ENCODE results near the gene HSF2BP.

Gene HSF2BP

GRCh38 chr21:43593078-43593477, 66.2 kb downstream of the HSF2BP start:
- ChIA-PET POLR2A (ENCODE audit: low non-redundant PET) (no interaction called here), CTCF (interaction anchor here (0.7 kb wide), 1 partner anchor 1291 kb away, joined by 3 read pairs; no protein-coding TSS in a partner anchor)
- no peak overlapping the region for H3K27ac ChIP-seq
- DNase-seq (ENCODE audit: low spot score): no peak
- TF ChIP-seq, protein P1, sequence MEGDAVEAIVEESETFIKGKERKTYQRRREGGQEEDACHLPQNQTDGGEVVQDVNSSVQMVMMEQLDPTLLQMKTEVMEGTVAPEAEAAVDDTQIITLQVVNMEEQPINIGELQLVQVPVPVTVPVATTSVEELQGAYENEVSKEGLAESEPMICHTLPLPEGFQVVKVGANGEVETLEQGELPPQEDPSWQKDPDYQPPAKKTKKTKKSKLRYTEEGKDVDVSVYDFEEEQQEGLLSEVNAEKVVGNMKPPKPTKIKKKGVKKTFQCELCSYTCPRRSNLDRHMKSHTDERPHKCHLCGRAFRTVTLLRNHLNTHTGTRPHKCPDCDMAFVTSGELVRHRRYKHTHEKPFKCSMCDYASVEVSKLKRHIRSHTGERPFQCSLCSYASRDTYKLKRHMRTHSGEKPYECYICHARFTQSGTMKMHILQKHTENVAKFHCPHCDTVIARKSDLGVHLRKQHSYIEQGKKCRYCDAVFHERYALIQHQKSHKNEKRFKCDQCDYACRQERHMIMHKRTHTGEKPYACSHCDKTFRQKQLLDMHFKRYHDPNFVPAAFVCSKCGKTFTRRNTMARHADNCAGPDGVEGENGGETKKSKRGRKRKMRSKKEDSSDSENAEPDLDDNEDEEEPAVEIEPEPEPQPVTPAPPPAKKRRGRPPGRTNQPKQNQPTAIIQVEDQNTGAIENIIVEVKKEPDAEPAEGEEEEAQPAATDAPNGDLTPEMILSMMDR (conservative IDR thresholded peaks at IDR 0.05; ENCODE audit: low read depth): no peak

- H3K27ac ChIP-seq: no peak overlapping the region
- no peak for DNase-seq (ENCODE audit: low spot score)
- POLR2A ChIA-PET (ENCODE audit: low non-redundant PET): no interaction called here
- CTCF ChIA-PET: no interaction called here
- TF ChIP-seq, protein P1 (conservative IDR thresholded peaks at IDR 0.05; ENCODE audit: low read depth): no peak
Observed at GRCh38 chr21:43591571-43591970, 67.7 kb downstream of the HSF2BP start.

GRCh38 chr21:43590194-43590593, 69.1 kb downstream of the HSF2BP start:
- CTCF ChIA-PET: no interaction called here
- TF ChIP-seq, protein P1 (conservative IDR thresholded peaks at IDR 0.05; ENCODE audit: low read depth): no peak
- no peak for DNase-seq (ENCODE audit: low spot score)
- no peak overlapping the region for H3K27ac ChIP-seq
- POLR2A ChIA-PET (ENCODE audit: low non-redundant PET): no interaction called here

DNA sequence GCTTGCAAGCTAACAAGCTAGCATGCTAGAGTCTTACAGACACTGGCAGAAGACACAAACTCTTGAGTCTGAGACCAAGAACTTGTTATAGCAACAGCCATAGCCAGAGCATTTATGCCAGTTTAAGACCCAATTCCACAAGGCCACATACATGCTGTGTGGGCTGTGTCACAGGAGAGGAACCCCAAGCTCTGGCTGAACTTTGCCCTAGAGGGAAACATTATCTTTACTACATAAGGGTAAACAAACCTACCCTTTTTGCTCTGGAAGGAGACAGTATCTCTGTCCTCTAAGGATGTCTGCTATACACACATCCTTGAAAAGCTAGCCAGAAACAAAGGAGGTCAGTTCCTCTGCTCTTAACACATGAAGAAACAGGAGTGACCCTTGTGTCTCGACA, 70.3 kb downstream of the HSF2BP start:
- DNase-seq (ENCODE audit: low spot score): no peak
- CTCF ChIA-PET: no interaction called here
- TF ChIP-seq, protein P1 (conservative IDR thresholded peaks at IDR 0.05; ENCODE audit: low read depth): no peak
- POLR2A ChIA-PET (ENCODE audit: low non-redundant PET): no interaction called here
- H3K27ac ChIP-seq: no peak overlapping the region

GRCh38 chr21:43585924-43586413, 73.3 kb downstream of the HSF2BP start:
- peak; percentile 93 for DNase-seq (ENCODE audit: low spot score)
- ChIA-PET CTCF (no interaction called here), POLR2A (ENCODE audit: low non-redundant PET) (no interaction called here)
- peak overlapping the region; percentile 90; the same call in 1 of the 2 replicates for H3K27ac ChIP-seq
- TF ChIP-seq, protein P1 (conservative IDR thresholded peaks at IDR 0.05; ENCODE audit: low read depth): no peak

GRCh38 chr21:43585514-43585913, 73.8 kb downstream of the HSF2BP start:
- TF ChIP-seq, protein P1 (conservative IDR thresholded peaks at IDR 0.05; ENCODE audit: low read depth): no peak
- peak overlapping the region; percentile 90 for H3K27ac ChIP-seq
- ChIA-PET CTCF (interaction anchor here (0.7 kb wide), 1 partner anchor 54 kb away, joined by 3 read pairs; no protein-coding TSS in a partner anchor), POLR2A (ENCODE audit: low non-redundant PET) (no interaction called here)
- DNase-seq (ENCODE audit: low spot score): no peak
